ENCODE data around the gene NR2C2.

- TF ChIP-seq CTCF (IDR thresholded peaks at IDR 0.05) (no peak), POLR2A (IDR thresholded peaks at IDR 0.05) (no peak)
These were observed 43.9 kb downstream of the NR2C2 start for GRCh38 chr3:14991151-14991742.
